Esophagus muscularis mucosa (tissue), 4 donors: Measurements from ENCODE around the gene IL21R. TPM values are rescaled to one million over a fixed set of nuclear protein-coding genes. Genes with fewer than 3 reads are reported as not detected.
"Not testable (repeated sequence)": the region's sequence is repeated elsewhere in the genome, so short reads cannot be mapped to it uniquely, and the experiment has no call there.

ENCODE experiments used
- DNase-seq: peaks from one replicate; pipeline ENCODE4 v3.0.0-alpha.2; 2017; ENCODE audit errors: extremely low spot score
- H3K27ac ChIP-seq, 4 donors: fragments of 200-600 bp; sonication (generic); replicated peaks in 1 of 4; 1 replicate in 3 of 4; 2 replicates in 1 of 4; pipeline ENCODE4 v1.5.1; 2016 to 2019; ENCODE audit warnings: mild to moderate bottlenecking in 1 of 4
- H3K27me3 ChIP-seq, 4 donors: fragments of 200-600 bp; sonication (generic); one replicate each; pipeline versions ENCODE4 v1.5.1 to v1.6.0; 2016 to 2019
- H3K36me3 ChIP-seq, 4 donors: fragments of 200-600 bp; sonication (generic); one replicate each; pipeline ENCODE4 v1.5.1; 2016 to 2019
- H3K4me1 ChIP-seq, 4 donors: fragments of 200-600 bp; sonication (generic); one replicate each; pipeline ENCODE4 v1.5.1; 2016 to 2019
- H3K4me3 ChIP-seq, 4 donors: fragments of 200-600 bp; sonication (generic); 1 replicate in 2 of 4; 2 replicates in 2 of 4; pipeline ENCODE4 v1.5.1; 2016 to 2019; ENCODE audit warnings: mild to moderate bottlenecking in 4 of 4, moderate library complexity in 1 of 4
- H3K9me3 ChIP-seq, 4 donors: fragments of 200-600 bp; sonication (generic); 1 replicate in 3 of 4; 2 replicates in 1 of 4; pipeline ENCODE4 v1.5.1; 2016 to 2019
- EP300 ChIP-seq: sonication (generic); formaldehyde crosslinking; IDR thresholded peaks from one replicate; pipeline ENCODE4 v1.6.1; 2017; ENCODE audit warnings: antibody characterized with exemption
- POLR2A ChIP-seq: fragments of 450-650 bp; IDR thresholded peaks from one replicate; pipeline ENCODE4 v1.6.1; 2017; ENCODE audit warnings: antibody characterized with exemption, moderate library complexity, mild to moderate bottlenecking, low read depth
- POLR2AphosphoS5 ChIP-seq, 2 donors: sonication (generic); formaldehyde crosslinking; IDR thresholded peaks; one replicate each; pipeline ENCODE4 v1.6.1; 2017; ENCODE audit warnings: antibody characterized with exemption in 2 of 2
- WGBS: methylation state at CpG from one replicate; pipeline ENCODE4 v1.1.5; 2018; 5-methylcytosine and 5-hydroxymethylcytosine counted together
- intact Hi-C: fragments of 100-400 bp; cut with DNase I; formaldehyde crosslinking; loops from one replicate; pipeline ENCODE4 v1.15.1; 2023
- total RNA-seq, 4 donors: library from RNA; depleted of rRNA; stranded (reverse); fragments of >200 nt; gene quantifications; one replicate each; pipeline versions ENCODE4 v1.1.0 to v1.2.1, GENCODE V29; 2016
- TF ChIP-seq, protein P1 (sequence below), 3 experiments: fragments of 200-600 bp in 2 of 3; fragments of 450-650 bp in 1 of 3; sonication (generic) in 2 of 3; IDR thresholded peaks; one replicate each; pipeline ENCODE4 v1.5.1; 2017 to 2019; ENCODE audit warnings: antibody characterized with exemption in 3 of 3, mild to moderate bottlenecking in 2 of 3, moderate library complexity in 1 of 3

IL21R gene
- total RNA-seq, 4 donors from 2014 or later = under 0.01 to 0.50 (median 0.17) TPM; not detected in 1

DNA sequence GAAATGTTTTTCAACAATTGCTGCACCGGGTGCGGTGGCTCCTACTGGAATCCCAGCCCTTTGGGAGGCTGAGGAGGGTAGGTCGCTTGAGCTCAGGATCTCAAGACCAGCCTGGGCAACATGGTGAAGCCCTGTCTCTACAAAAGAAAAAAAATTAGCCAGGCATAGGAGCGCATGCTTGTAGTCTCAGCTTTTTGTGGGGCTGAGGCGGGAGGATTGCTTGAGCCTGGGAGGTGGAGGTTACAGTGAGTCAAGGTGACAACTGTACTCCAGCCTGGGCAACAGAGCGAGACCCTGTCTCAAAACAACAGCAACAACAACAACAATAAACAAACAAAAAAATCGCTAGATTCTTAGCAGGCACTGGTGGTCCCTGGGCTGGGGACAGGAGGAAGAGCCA, 28.5 kb downstream of the IL21R start:
- no peaks in the 10 kb centered on the region for H3K4me1 ChIP-seq
- no peak overlapping the region for H3K4me3 ChIP-seq
- H3K27me3 ChIP-seq = peaks cover 0 to 61% (median 0%) of the 10 kb centered on the region in 4 donors
- 87% methylated on average over 6 of the region's 7 CpGs for WGBS
- H3K27ac ChIP-seq = no peak overlapping the region
- no peak for DNase-seq
- intact Hi-C loops = no loop called here
- no peaks in the 10 kb centered on the region for H3K9me3 ChIP-seq
- no peak for TF ChIP-seq EP300
- TF ChIP-seq POLR2A = no peak
- TF ChIP-seq, protein P1, sequence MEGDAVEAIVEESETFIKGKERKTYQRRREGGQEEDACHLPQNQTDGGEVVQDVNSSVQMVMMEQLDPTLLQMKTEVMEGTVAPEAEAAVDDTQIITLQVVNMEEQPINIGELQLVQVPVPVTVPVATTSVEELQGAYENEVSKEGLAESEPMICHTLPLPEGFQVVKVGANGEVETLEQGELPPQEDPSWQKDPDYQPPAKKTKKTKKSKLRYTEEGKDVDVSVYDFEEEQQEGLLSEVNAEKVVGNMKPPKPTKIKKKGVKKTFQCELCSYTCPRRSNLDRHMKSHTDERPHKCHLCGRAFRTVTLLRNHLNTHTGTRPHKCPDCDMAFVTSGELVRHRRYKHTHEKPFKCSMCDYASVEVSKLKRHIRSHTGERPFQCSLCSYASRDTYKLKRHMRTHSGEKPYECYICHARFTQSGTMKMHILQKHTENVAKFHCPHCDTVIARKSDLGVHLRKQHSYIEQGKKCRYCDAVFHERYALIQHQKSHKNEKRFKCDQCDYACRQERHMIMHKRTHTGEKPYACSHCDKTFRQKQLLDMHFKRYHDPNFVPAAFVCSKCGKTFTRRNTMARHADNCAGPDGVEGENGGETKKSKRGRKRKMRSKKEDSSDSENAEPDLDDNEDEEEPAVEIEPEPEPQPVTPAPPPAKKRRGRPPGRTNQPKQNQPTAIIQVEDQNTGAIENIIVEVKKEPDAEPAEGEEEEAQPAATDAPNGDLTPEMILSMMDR (IDR thresholded peaks at IDR 0.05) = no peak
- no peak for TF ChIP-seq POLR2AphosphoS5 (IDR thresholded peaks at IDR 0.05)
- no peaks in the 10 kb centered on the region for H3K36me3 ChIP-seq

DNA sequence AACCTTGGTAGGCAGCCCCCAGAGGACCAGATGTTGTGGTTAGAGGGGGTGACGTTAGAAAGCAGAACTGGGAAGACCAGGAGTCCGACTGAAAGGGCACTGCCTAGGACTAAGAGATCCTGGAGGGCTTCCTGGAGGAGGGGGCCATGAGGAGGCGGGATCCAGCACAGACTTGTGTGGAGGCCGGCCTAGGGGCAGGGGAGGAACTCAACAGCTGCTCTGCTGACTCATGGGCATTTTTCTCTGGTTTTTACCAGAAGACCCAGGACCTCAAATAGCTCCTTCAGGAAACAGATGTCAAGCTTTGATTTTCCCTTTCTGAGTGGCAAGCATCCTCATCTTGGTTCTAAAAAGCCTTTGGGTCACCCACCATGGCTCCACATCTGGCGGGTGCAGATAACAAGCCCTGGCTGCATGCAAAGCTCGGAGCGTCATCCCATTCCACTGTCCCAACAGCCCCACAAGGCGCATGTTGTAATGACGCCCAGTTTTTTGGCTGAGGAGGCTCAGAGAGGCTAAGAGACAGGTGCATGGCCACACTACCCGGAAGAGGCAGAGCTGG, 29.0 kb downstream of the IL21R start:
- whole genome bisulfite sequencing = 70% methylated on average over 10 of the region's 10 CpGs
- Histone ChIP-seq H3K4me1 (no peaks in the 10 kb centered on the region), H3K36me3 (no peaks in the 10 kb centered on the region), H3K27ac (no peak overlapping the region), H3K27me3 (peaks cover 0 to 61% (median 0%) of the 10 kb centered on the region in 4 donors), H3K4me3 (no peak overlapping the region), H3K9me3 (no peaks in the 10 kb centered on the region)
- peak; percentile 64 for DNase-seq
- intact Hi-C loops = no loop called here
- TF ChIP-seq POLR2A (no peak), EP300 (no peak), POLR2AphosphoS5 (IDR thresholded peaks at IDR 0.05) (no peak)
- TF ChIP-seq, protein P1 (IDR thresholded peaks at IDR 0.05) = no peak

DNA sequence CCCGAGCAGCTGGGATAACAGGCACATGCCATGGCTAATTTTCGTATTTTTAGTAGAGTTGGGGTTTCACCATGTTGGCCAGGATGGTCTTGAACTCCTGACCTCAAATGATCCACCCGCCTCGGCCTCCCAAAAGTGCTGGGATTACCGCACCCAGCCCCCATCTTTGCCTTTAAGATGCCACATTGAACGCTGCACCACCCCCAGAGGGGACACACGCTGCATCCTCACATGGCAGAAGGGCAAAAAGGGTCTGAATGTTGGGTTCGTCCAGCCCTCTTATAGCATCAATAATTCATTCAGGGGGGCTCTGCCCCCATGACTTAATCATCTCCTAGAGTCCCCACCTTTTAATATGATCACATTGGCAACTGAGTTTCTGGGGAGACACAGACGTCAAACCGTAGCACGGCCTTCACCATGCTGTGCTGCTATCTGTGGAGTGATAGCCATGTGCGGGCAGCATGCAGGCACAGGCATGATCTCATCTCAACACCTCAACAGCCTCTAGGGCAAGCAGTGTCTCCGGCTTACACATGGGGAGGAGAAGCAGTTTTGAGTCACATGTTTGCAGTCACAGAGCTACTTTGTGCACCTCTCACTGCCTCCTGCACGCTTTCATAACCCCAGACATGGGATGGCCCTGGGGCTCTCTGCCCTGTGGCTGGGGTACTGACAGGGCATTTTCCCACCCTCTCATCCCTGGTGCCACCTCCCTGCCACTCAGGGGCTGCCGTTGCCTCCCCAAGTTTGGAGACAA, 30.0 kb downstream of the IL21R start:
- H3K27ac ChIP-seq = no peak overlapping the region
- H3K4me3 ChIP-seq = no peak overlapping the region
- no peaks in the 10 kb centered on the region for H3K9me3 ChIP-seq
- peak; percentile 53 for DNase-seq
- H3K36me3 ChIP-seq = no peaks in the 10 kb centered on the region
- peaks cover 0 to 61% (median 0%) of the 10 kb centered on the region in 4 donors for H3K27me3 ChIP-seq
- WGBS = 82% methylated on average over 10 of the region's 15 CpGs
- H3K4me1 ChIP-seq = no peaks in the 10 kb centered on the region
- TF ChIP-seq, protein P1 (IDR thresholded peaks at IDR 0.05) = no peak
- TF ChIP-seq POLR2AphosphoS5 (IDR thresholded peaks at IDR 0.05) (no peak), POLR2A (no peak), EP300 (no peak)
- intact Hi-C loops = no loop called here

DNA sequence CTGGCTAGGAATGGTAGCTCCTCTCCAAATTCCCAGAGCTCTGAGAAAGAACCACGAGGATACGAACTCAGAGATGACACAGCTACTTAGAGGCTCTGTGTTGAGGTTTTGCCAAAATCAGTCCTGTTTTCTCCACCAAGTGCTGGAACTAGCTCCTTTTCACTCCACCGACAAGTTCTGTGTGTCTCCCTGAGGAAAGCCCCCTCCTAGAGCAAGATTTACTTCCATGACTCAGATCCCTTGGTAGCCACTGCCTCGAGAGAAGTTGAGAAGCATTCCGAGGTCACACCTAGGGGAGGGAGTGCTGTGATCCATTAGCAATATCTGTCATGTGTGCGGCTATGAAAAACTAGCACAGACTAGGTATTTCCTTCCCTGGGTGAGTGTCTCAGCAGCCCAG, 30.6 kb downstream of the IL21R start:
- Histone ChIP-seq H3K4me3 (no peak overlapping the region), H3K9me3 (no peaks in the 10 kb centered on the region), H3K36me3 (no peaks in the 10 kb centered on the region), H3K27me3 (peaks cover 0 to 55% (median 0%) of the 10 kb centered on the region in 4 donors), H3K27ac (no peak overlapping the region), H3K4me1 (no peaks in the 10 kb centered on the region)
- DNase-seq = peak; percentile 66
- intact Hi-C loops = no loop called here
- no peak for TF ChIP-seq POLR2AphosphoS5 (IDR thresholded peaks at IDR 0.05)
- TF ChIP-seq EP300 = no peak
- TF ChIP-seq, protein P1 (IDR thresholded peaks at IDR 0.05) = no peak
- no peak for TF ChIP-seq POLR2A
- 24% methylated on average over 6 of the region's 6 CpGs for WGBS

DNA sequence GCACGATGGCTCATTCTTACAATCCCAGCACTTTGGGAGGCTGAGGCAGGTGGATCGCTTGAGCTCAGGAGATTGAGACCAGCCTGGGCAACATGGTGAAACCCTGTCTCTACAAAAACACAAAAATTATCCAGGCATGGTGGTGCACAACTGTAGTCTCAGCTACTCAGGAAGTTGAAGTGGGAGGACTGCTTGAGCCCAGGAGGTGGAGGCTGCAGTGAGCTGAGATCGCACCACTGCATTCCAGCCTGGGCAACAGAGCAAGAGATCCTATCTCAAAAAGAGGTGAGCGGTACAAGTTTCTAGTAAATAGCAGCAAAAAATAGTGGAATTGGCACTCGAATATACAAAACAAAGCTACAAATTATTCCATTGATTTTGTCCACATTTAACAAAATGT, 31.2 kb downstream of the IL21R start:
- H3K27me3 ChIP-seq = peaks cover 0 to 51% (median 0%) of the 10 kb centered on the region in 4 donors
- WGBS = 87% methylated on average over 5 of the region's 5 CpGs

More for the DNA sequence above, 31.2 kb downstream of the IL21R start:
- intact Hi-C loops, H3K36me3 ChIP-seq, H3K4me1 ChIP-seq, H3K4me3 ChIP-seq, H3K9me3 ChIP-seq, H3K27ac ChIP-seq: not testable (repeated sequence)
- DNase-seq = peak; percentile 26
